LoVo (cell line): ENCODE data around the gene STXBP4.

Experiments
- DNase-seq: peaks from one replicate; pipeline ENCODE4 v3.0.0-alpha.2; 2016; ENCODE audit warnings: low spot score

Gene STXBP4

DNA sequence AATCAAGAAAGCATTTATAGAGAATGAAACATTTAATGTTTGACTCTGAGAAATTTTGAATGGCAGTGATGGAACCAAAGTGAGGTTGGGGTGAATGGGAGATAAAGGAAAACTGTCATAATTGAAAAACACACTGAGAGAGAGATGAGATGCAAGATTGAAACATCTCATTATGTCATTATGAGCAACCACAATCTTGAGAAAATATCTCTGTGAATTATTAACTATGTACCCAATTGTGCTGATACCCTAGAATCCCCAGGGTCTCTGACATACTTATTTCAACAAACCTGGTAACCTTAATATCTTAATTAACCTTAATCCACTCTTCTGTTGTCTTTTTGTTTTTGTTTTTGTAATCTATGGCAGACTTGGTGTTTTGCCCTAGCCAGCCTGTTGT is 152.7 kb downstream of the STXBP4 start:
- no peak for DNase-seq

DNA sequence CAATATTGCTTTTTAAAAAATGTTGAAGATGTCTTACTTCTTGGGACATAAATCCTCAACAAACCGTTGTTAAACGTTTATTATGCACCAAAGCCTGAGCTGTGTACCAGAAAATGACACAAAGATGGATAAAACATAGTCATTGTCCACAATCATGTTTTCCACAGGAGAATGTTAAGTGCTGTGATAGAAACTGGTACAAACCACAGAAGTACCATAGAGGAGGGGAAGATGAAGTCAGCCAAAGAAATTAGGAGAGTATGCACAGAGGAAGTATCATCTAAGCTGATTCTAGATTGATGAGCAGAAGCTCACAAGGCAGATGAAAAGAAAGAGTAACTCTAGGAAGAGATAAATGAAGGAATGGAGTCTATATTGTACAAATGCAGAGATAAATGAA is 153.5 kb downstream of the STXBP4 start:
- no peak for DNase-seq

DNA sequence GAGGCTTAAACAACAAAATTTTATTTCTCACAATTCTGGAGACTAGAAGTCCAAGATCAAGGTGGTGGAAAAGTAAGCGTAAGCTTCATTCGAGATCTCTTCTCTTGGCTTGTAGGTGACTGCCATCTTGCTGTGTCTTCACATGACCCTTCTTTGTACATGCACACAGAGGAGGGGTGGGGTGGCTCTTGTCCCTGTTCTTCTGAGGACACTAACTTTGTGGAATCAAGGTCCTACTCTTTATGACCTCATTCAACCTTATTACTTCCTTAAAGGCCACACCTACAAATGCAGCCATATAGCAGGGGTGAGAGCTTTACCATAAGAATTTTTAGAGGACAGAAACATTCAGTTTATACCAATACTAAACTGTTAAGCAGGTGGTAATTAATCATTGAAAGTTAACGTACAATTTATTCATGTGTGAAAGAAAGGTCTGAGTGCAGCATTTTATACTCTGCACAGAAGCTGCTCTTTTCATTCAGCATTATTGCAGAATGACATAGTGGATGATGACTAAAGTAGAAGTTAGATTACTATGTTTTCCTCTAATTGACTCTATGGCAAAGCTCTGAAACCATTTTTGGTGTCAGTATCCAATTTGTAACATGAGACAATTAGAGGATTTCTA is 156.3 kb downstream of the STXBP4 start:
- no peak for DNase-seq

DNA sequence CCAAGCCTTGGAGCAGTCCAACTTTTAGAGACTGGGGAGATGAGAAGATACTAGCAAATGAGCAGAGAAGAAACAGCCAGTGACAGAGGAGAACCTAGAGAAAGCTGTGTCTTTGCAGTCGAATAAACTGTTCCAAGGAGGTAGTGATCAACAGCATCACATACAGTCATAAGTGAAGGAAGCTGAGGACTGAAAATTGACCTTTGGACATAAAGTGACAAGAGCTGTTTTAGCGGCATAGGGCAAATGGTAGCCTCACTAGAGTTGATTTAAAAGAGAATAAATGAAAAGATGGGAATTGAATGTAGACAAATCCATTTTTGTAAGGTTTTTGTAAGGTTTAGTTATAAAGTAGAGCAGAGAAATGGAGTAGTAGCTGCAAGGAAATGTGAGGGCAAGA is 165.0 kb downstream of the STXBP4 start:
- no peak for DNase-seq

DNA sequence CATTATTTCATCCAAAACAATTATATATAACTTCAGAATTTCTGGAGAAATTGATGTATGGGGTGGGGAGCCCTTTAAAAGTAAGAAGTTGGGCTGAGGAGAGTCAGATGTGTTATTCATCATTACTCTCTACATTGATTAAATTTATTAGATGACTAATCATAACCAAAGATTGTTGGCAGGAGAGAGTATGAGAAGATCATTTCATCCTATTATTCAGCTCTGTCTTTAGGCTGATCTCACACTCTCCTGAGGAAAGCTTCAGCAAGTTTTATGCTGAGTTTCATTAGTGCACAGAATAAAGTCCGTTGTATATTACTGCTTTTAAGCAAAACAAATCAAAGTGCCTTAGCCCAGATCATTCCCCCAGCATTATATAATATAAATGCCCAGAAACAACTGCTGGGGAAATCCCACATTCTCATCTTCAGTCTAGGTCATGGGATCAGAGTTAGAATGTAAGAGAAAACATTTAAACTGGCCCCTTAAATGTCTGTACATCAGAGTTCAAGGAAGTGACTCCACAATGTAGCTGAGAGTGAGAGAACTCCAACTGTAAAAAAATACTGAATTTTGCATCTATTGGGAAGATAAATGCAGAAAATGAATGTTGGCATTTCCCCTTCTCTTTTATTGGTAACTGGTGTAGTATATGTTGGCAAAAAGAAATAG is 166.1 kb downstream of the STXBP4 start:
- no peak for DNase-seq

DNA sequence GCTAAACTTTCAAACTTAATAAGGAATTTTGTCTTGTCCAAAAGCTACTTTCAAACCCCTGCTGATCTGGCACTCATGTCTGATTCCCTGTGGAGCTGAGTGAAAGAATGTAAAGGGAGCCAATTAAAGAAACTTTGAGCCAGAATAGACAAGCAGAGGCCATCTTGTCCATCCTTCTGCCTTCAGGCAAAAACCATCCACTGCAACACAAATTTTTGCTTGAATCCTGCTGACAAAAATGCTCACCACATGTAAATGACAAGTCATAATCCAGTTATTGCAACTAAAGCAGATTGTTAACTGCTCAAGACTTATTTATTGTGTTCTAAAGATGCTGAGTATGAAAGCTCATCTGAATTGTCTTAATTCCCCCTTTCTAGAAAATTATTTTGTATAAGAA is 172.2 kb downstream of the STXBP4 start:
- DNase-seq: no peak

DNA sequence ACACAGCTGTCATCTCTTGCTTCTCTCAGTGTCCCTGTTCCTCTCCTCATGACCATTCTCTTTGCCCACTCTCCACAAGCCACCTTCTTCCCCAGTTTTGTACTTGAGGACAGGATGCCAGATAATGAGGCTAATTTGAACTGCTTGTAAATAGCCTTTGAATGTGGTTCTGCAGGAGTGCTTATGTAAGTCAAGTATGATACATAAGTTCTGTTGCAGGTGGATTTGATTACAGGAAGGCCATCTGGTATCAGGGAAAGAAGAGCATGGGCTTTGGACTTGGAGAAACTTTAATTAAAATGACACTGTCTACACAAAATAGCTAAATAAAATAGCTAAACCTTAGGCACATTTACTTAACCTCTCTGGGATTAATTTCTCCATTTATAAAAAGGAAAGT is 176.0 kb downstream of the STXBP4 start:
- DNase-seq: no peak

DNA sequence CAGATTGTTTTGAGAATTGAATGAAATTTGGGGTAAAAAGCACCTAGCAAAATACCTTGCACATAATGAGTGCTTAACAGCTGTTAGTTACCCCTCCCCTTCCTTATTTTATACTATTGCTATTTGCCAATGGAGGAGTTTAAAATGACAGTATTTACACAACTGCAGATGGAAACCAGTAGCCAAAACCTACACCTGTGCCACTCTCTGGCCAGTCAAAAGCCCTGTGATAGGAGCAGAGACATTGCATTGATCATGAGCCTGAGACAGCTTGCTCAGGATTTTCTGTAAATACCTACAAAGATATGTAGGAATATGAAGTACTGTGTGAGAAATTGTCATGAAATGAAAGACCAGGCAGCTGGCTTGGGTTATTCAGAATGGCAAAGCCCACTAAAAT is 180.9 kb downstream of the STXBP4 start:
- DNase-seq: no peak

DNA sequence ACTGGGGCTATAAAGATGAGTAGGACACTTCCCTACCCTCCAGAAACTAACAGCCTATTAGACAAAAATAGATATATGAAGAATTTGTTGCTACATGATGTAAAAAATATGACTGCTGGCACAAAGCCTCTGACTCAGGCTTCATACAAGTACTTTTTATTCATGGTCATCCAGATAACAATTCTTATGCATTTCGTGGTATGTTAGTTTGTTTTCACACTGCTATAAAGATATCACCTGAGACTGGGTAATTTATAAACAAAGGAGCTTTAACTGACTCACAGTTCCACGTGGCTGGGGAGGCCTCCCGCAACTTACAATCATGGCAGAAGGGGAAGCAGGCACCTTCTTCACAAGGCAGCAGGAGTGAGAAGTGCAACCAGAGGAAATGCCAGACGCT is 183.7 kb downstream of the STXBP4 start:
- no peak for DNase-seq

DNA sequence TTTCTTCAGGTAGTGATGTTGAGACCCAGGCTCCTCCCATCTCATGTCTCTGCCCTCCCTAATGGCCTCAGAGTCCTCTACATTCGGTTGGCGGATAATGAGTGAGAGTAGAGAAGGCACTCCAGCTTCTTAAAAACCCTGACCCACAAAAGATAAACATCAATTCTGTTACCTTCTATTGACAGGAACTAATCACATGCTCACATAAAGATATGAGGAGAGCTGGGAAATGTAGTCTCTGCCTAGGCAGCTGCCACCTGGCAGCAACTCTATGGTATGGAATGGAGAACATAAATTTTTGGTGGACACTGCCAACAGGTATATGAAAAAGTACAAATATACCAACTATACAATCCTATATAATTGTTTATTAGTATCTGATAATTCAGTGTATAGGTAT is 185.5 kb downstream of the STXBP4 start:
- DNase-seq: no peak

DNA sequence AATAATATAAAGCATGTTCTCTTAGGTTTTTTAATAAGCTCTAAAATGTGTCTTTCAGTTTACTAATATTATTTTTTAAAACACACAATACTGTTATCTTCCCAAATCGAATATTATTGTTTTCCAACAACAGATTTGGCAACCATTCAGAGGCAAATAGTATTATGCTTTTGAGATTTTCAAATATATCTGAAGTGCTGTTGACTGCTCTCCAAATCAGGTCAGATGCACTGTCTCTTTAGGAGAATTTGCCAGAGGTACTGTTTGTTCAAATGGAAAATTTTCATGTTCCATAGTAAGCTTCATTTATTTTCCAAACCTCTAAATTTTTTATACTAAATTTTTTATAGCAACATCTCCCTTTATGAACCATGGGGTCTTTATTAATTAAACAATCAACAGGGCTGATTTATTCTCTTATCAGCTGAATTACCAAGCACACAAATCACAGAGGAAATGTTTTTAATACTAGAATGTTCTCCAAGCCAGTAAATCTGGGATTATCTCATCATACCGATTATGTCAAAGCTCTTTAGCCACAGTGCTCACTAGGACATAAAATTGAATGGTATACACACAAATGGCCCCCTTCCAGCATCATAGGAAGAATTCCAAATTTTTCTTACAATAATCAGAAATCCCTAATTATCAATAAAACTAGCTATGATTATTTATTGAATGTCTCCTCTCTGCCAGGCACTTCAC is 187.4 kb downstream of the STXBP4 start:
- DNase-seq: no peak

DNA sequence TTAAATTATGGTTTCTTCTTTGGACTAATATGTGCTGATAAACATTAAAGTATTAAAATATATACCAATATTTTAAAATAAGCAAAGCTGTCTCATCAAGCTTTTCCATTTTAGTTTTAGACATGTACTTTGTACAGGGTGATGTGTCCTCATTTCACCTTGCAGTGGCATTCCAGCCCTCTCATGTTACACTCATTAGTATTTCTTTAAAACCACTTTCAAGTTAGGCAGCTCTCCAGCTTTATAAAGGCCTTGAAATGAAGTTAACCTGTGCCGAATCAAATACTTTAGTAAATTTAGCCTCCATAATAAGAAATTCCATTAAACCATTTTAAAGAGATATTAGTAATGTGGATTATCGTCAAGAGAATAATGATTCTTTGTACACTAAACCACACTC is 188.6 kb downstream of the STXBP4 start:
- DNase-seq: no peak

DNA sequence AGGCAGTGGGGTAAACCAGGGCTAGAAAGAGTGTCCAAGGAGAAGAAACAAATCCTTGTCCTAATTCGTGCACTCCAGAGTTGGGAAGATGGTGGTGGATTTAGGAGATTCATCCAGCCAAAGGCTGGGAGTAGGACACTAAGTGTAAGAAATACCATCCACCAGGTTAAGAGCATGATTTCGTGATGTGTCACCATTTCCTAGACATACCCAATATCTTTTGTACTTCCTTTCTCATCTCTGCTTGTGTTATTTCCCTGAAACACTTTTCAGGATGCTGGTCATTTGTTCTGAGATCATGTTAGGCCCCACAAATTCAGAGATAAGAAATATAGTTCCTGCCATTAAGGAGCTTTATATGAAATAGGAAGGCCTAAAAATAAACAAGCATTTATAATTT is 189.9 kb downstream of the STXBP4 start:
- no peak for DNase-seq

DNA sequence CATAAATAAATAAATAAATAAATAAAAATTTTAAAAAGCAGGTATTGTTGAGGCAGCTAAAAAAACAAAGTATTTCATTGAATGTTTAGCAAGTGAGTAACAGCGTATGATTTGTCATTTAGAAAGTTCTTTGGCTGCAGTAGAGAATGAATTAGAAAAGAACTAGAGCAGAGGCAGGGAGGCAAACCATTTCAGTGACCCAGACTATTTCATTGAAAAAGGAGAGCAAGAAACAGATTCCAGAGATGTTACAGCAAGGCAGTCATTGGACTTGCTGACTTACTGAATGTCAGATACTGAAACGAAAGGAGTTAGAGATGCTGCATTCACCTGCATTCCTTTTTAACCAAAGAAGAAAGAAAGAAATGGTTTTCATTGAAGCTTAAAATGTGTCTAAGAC is 190.7 kb downstream of the STXBP4 start:
- no peak for DNase-seq

DNA sequence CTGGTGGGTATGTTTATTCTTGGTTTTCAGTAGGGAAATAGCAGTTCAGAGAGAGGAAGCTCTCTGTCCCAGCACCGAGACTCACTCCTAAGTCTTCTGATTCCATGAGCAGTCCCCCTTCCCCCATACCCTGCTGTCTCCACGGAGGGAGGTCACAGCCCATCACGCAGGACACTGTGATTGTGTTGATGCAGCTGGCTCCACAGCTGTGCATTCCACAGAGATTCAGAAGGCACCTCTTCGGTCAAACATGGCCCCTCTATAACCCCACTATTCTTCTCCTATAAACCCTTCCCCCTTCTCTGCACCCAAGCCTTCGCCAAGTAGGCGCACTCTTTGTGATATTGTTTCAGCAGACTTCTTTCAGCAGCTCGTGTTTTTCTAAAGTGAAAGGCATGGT is 191.9 kb downstream of the STXBP4 start:
- DNase-seq: no peak

DNA sequence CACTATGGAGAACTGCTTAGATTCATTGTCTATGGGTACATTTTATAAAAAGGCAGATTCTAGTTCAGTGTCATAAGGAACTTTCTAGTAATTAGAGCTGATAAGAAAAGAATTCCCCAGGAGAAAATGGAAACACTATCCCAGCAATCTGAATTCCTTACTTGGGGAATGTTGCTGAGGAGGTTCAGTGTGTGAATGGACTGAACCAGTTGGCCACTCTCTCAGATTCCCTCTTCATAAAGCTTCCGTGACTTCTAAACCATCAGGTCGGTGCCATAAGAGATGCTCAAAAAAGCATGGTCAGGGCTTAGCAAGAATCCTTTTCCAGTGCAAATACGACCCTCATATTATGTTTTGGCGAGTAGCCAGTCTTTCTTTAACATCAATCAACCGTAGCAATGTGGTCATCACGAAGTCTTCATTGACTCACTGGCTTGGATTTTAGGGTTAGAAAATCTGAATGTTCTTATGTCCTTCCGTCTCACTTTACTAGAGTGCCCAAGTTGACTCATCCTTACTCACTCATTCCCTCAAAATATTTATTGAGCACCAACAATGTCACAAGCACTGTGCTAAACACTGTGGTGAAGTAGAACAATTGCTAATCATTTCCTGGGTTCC is 193.5 kb downstream of the STXBP4 start:
- peak; percentile 39 for DNase-seq

DNA sequence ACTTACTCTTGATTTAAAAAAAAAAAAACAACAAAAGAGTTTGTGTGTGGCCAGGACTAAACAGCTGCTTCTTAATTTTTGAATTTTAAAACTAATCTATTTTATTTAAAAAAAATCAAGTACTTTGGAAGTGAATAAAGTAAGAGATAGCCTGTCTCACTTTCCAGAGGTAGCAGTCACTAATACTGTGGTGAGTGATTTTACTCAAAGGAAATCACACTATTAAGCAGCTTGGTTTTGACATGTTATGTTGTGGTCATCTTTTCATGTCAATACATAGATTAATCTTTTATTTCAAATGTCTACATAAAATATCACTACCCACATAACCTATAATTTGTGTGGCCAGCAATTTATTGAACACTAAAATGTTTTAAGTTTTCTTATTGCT is 194.0 kb downstream of the STXBP4 start:
- no peak for DNase-seq

DNA sequence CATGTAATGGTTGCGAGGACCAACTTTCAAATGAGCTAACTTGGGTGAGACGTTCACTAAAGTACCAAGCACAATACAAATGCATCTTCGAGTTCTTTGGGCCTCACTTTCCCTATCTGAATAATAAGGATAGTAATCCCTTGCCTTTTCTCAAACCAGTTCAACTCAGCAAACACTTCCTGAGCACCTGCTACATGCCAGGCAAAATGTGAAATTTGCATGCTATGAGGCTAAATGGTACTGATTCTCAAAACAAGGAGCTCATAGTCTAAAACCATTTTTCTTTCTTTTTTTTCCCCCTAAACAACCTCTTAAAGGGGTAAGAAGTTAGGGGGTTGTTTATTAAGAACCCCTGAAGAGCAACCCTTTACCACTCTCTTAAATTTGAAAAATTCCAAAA is 194.8 kb downstream of the STXBP4 start:
- DNase-seq: no peak

DNA sequence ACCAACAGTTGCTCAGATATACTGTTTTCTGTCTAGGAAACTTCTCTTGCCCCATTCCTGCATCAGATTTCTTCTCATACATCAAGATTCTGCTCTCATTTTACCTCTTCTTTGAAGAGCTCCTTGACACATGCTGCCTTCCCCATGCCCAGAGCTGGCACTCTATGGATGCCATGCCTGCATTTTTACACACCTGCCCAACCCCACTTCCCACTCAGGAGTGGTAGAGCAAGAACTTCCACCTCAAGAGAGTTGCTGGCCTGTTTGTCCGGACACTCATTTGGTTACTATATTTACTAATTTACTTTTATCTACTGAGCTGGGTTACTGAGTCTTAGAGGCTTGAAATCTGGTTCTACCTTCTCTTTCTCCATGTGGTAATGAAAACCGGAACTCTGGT is 197.9 kb downstream of the STXBP4 start:
- DNase-seq: no peak

DNA sequence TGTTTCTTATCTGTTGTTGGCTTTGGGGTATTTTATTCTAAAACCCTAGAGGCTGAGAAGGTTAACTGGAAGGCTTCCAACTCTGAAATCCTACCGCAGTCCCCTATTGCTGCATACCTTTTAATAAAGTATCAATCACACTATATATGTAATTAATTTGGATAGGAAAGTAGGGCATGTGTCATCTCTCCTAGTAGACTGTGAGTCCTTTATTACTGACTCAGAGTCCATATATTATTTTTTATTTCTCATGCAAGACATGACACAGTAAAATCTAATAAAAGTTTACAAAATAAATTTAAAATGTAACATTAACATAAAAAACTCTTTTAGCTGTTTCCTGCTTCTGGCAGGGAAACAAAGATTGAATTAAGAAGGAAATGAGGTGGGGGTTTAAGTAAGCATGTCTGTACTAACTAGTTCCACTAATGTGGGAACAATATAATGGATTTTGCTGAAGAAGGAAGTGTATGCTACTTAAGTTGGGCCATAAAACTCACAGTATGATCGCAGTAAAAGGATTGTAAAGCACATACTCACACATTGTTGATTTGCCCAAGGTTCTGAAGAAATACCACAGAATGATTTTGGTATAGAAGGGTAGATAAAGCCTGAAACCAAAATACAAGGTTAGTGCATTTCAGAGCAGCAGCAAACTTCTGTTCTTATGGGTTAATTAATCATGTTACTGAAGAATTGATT is 198.6 kb downstream of the STXBP4 start:
- DNase-seq: peak; percentile 14

DNA sequence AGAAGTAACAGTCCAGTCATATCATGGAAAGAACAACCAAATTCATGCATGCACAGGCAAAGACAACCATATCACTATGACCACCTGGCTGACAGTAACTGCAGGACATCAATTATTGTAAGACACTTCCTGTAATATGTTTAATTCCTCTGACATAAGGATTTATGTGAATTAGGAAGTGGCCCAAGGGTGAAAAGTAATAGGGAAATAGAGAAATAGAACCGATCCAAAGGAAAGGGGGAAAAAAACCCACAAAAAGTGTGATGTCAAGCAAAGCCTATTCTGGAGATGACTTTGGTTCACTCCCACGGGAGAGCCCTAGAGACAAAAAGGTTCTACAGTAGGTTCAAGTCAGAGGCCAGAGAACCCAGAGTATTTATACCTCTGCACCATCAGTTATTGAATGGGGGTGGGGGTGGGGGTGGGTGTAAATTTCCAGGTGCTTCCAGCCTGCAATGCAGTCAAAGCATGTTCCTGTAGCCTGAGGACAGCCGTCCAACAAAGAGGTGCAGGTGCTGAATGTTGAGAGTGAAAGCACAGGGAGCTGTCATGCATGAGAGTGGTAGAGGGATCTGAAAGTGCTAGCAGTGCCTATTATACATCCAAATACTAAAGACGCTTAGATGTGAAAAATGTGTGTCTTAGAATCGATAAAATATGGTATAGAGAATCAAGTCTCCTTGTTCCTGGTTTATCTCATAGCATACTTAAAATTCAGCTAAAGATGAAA is 200.6 kb downstream of the STXBP4 start:
- no peak for DNase-seq
